GM12865 (cell line): Measurements from ENCODE around the gene CLEC4D.
"Not testable (repeated sequence)": the region's sequence is repeated elsewhere in the genome, so short reads cannot be mapped to it uniquely, and the experiment has no call there.

Experiments
- DNase-seq: peaks from one replicate; pipeline ENCODE4 v3.0.0; 2010; ENCODE audit warnings: low read depth
- H3K4me3 ChIP-seq: 2 replicates; pipeline ENCODE4 v1.5.1; 2011; ENCODE audit warnings: mild to moderate bottlenecking, low read depth, low read length, control low read depth
- CTCF ChIP-seq: IDR thresholded peaks from 2 replicates; pipeline ENCODE4 v1.5.1; 2011; ENCODE audit warnings: low read length, control low read depth, low read depth, inconsistent platforms; ENCODE audit not compliant: insufficient read depth; ENCODE audit errors: missing control alignments

The CLEC4D gene

DNA sequence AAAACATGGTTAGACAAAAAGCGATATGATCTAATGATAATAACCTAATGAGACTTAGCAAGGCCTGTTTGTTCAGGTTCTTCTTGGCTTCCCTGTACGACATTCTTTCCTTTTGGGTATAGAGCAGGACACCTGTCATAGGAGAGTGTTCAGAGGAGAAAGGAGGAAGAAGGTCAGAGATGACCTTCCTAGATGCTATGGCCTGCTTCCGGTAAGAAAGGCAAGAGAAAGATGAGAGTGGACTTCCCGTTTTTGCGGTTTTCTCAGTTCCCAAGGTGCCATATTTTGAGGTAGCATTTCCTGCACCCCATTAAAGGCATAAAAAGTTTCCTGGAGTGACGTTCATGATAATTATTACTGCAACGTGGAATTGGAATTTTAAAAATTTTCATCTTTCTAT, 18.7 kb downstream of the CLEC4D start:
- no peak for DNase-seq
- no peak overlapping the region for H3K4me3 ChIP-seq
- no peak for TF ChIP-seq CTCF

DNA sequence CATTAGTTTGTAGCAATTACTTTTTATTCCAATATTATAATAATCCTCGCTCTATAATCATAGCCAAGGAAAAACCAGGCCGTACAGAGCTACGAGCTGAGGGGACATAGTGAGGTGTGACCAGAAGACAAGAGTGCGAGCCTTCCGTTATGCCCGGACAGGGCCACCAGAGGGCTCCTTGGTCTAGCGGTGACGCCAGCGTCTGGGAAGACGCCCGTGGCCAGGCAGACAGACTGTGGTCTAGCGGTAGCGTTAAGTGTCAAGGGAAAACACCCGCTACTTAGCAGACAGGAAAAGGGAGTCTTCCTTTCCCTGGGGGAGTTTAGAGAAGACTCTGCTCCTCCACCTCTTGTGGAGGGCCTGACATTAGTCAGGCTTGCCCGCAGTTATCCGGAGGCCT, 24.5 kb downstream of the CLEC4D start:
- H3K4me3 ChIP-seq, result not testable (repeated sequence)
- peak; percentile 60 for TF ChIP-seq CTCF
- peak; percentile 79 for DNase-seq

- DNase-seq, H3K4me3 ChIP-seq: not testable (repeated sequence)
These were observed 27.5 kb downstream of the CLEC4D start, which contains the start of gene CLEC4E for GRCh38 chr12:8540831-8541230. Gene CLEC4E (minus strand): TSS chr12:8540905. CDS start chr12:8540797, 108 bp downstream.

DNA sequence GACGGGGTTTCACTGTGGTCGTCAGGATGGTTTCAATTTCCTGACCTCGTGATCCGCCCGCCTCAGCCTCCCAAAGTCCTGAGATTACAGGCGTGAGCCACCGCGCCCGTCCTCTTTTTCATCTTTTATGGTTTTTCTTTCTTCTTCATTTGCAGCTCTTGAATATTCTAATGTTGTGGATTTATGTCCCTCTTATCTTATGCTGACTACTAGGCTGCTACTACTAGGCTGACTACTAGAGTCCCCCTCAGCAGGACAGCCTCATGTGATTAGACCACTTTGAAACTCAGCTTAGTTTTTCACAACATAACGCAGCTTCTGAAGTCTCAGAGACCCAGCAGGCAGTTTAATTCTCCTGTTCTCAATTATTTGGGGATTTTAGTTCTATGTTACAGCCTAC, 28.3 kb downstream of the CLEC4D start:
- no peak for DNase-seq
- no peak overlapping the region for H3K4me3 ChIP-seq
- no peak for TF ChIP-seq CTCF

DNA sequence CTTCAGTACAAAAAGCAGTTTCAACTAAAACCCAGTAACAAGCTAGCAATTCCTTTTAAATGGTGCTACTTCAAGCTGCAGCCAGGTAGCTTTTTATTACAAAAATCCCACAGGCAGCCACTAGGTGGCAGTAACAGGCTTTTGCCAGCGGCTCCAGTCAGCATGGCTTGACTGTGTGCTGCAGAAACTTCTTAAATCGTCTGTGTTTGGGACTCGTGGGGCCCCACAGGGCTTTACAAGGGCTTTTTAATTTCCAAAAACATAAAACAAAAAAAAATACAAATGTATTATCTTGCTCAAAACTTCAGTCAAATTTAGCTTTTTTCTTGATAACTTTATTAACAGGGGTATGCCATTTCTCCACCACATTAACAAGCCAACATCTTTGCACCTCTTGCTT, 31.0 kb downstream of the CLEC4D start:
- peak; percentile 84 for TF ChIP-seq CTCF
- H3K4me3 ChIP-seq, result no peak overlapping the region; the same call in 1 of the 2 replicates
- DNase-seq, result peak; percentile 88

- no peak for TF ChIP-seq CTCF
- DNase-seq, result no peak
- H3K4me3 ChIP-seq, result no peak overlapping the region
These were observed 33.3 kb downstream of the CLEC4D start for GRCh38 chr12:8546591-8546990.

DNA sequence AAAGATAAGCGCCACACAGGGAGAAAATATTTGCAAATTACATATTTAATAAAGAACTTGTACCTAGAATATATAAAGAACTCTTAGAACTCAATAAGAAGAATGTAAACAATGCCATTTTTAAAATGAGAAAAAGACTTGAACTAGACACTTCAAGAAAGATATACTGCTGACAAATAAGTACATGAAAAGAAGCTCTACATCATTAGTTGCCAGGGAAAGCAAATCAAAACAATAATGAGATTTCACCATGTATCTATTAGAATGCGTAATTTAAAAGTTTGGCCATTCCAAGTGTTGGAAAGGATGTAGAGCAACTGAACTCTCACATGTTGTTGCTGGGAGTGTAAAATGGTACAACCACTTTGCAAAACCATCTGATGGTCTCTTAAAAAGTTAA, 34.3 kb downstream of the CLEC4D start:
- DNase-seq, result no peak
- no peak overlapping the region for H3K4me3 ChIP-seq
- no peak for TF ChIP-seq CTCF
